Testis (tissue), 3 donors: ENCODE data around the gene ERC2. TPM values are rescaled to one million over a fixed set of nuclear protein-coding genes. Genes with fewer than 3 reads are reported as not detected.

Experiments used
- DNase-seq: peaks from one replicate; pipeline ENCODE4 v3.0.0-alpha.2; 2019
- H3K27ac ChIP-seq, 2 donors: fragments of 200-600 bp; sonication (generic); one replicate each; pipeline ENCODE4 v1.5.1; 2019
- H3K27me3 ChIP-seq: fragments of 200-600 bp; sonication (generic); one replicate; pipeline ENCODE4 v1.5.1; 2019
- H3K36me3 ChIP-seq: fragments of 200-600 bp; sonication (generic); one replicate; pipeline ENCODE4 v1.5.1; 2017; ENCODE audit warnings: low read depth; ENCODE audit errors: missing control alignments
- H3K4me1 ChIP-seq: fragments of 200-600 bp; sonication (generic); one replicate; pipeline ENCODE4 v1.5.1; 2019
- H3K4me3 ChIP-seq, 2 donors: fragments of 200-600 bp; sonication (generic); one replicate each; pipeline ENCODE4 v1.5.1; 2017 to 2019
- H3K9me3 ChIP-seq: fragments of 200-600 bp; sonication (generic); one replicate; pipeline ENCODE4 v1.5.1; 2017
- CTCF ChIP-seq, 3 experiments: fragments of 450-650 bp in 2 of 3; fragments of 200-600 bp in 1 of 3; sonication (generic) in 1 of 3; IDR thresholded peaks; one replicate each; pipeline ENCODE4 v1.5.1; 2016 to 2019; ENCODE audit warnings: antibody characterized with exemption in 3 of 3, mild to moderate bottlenecking in 2 of 3, moderate library complexity in 1 of 3
- POLR2A ChIP-seq: fragments of 450-650 bp; IDR thresholded peaks from one replicate; pipeline ENCODE4 v1.6.1; 2017; ENCODE audit warnings: antibody characterized with exemption, mild to moderate bottlenecking, moderate library complexity
- WGBS, 2 donors: methylation state at CpG; one replicate each; pipeline ENCODE4 v1.1.5; 2018; 5-methylcytosine and 5-hydroxymethylcytosine counted together
- intact Hi-C: fragments of 100-400 bp; cut with DNase I; formaldehyde crosslinking; loops from one replicate; pipeline ENCODE4 v1.15.1; 2023; ENCODE audit warnings: low total_unique reads
- polyA plus RNA-seq: library from polyadenylated mRNA; stranded (reverse); fragments of 350-450 nt; fragmentation: Illumina TruSeq; extraction: RNeasy Lipid Tissue Mini Kit (QIAGEN cat#74804); gene quantifications from one replicate; pipeline ENCODE4 v1.2.3, GENCODE V29; 2014; ENCODE audit warnings: low read depth, low replicate concordance; ENCODE audit not compliant: insufficient read depth
- total RNA-seq, 2 donors: library from RNA; depleted of rRNA; stranded (reverse); fragments of >200 nt; gene quantifications; one replicate each; pipeline ENCODE4 v1.2.3, GENCODE V29; 2016

The ERC2 gene
- total and polyA plus RNA-seq, 3 donors from 2014 or later, result 1.9 to 6.1 (median 5.9) TPM

- TF ChIP-seq POLR2A, result no peak
- no peak for TF ChIP-seq CTCF (IDR thresholded peaks at IDR 0.05)
- 81 to 82% methylated on average over 4 of the region's 4 CpGs for WGBS, 2 donors
- H3K4me3 ChIP-seq, result no peak overlapping the region
- no peak for DNase-seq
- H3K36me3 ChIP-seq, result no peaks in the 10 kb centered on the region
- no peaks in the 10 kb centered on the region for H3K27me3 ChIP-seq
- H3K4me1 ChIP-seq, result no peaks in the 10 kb centered on the region
- H3K27ac ChIP-seq, result no peak overlapping the region
- intact Hi-C loops, result no loop called here
- no peaks in the 10 kb centered on the region for H3K9me3 ChIP-seq
Observed at GRCh38 chr3:55556619-55557537, 911.4 kb downstream of the ERC2 start.

DNA sequence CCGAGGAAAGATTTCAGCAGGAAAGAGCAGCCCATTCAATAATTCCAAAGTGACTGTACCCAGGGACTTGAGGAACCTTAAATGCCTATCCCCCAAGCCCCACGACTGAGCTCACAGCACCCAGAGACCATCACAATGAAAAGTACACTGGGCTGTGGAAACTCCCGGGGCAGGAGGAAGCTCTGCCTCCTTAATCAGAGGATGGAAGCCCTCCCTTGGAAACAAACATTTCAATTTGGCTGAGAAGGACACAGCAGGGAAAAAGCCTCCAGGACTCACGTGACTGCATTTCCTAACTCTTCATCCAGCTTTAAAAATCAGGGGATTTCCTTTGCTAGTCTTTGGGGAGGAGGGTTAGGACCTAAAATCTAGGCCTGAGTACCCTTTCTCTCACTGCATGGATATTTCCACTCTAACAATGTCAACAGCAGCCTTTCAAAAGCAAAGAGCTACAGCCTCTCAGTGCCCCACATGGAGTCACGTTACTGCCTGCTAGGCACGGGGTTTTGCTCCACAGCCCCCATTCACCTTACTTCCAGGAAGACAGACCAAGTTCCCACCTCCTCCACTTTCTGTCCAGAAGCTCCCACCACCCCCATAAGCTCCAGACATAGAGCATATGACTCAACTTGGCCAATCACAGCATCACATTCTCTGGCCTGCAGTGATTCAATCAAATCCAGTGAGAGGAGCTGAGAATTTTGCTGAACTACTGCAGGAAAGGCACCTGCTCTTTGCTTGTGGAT lies 912.2 kb downstream of the ERC2 start:
- WGBS, 2 donors, result 66 to 72% methylated on average over 6 of the region's 6 CpGs
- H3K4me1 ChIP-seq, result no peaks in the 10 kb centered on the region
- H3K27ac ChIP-seq, result no peak overlapping the region
- intact Hi-C loops, result no loop called here
- H3K4me3 ChIP-seq, result no peak overlapping the region
- no peaks in the 10 kb centered on the region for H3K9me3 ChIP-seq
- H3K27me3 ChIP-seq, result no peaks in the 10 kb centered on the region
- H3K36me3 ChIP-seq, result no peaks in the 10 kb centered on the region
- no peak for TF ChIP-seq CTCF (IDR thresholded peaks at IDR 0.05)
- no peak for TF ChIP-seq POLR2A
- no peak for DNase-seq

- H3K27ac ChIP-seq, result no peak overlapping the region
- H3K4me3 ChIP-seq, result no peak overlapping the region
- WGBS, 2 donors, result 82 to 87% methylated on average over 10 to 11 of the region's 11 CpGs
- no peaks in the 10 kb centered on the region for H3K4me1 ChIP-seq
- intact Hi-C loops, result no loop called here
- H3K27me3 ChIP-seq, result no peaks in the 10 kb centered on the region
- H3K9me3 ChIP-seq, result no peaks in the 10 kb centered on the region
- H3K36me3 ChIP-seq, result no peaks in the 10 kb centered on the region
- TF ChIP-seq POLR2A (no peak), CTCF (IDR thresholded peaks at IDR 0.05) (no peak)
- DNase-seq, result no peak
Observed at GRCh38 chr3:55554634-55555425, 913.4 kb downstream of the ERC2 start.

- intact Hi-C loops, result no loop called here
- no peak overlapping the region for H3K4me3 ChIP-seq
- H3K4me1 ChIP-seq, result no peaks in the 10 kb centered on the region
- no peak for DNase-seq
- H3K27ac ChIP-seq, result no peak overlapping the region
- TF ChIP-seq CTCF (IDR thresholded peaks at IDR 0.05) (no peak), POLR2A (no peak)
- H3K27me3 ChIP-seq, result no peaks in the 10 kb centered on the region
- H3K9me3 ChIP-seq, result no peaks in the 10 kb centered on the region
- no peaks in the 10 kb centered on the region for H3K36me3 ChIP-seq
- whole genome bisulfite sequencing, 2 donors, result 86 to 94% methylated on average over 3 of the region's 3 CpGs
Observed at GRCh38 chr3:55551644-55552043, 916.6 kb downstream of the ERC2 start.
